Activated T-cell treated with anti-CD3 and anti-CD28 coated beads, Interleukin-2, amount 50 U/mL, for 24 hours (primary cell): ENCODE measurements around the gene OR8D4.
"Not testable (repeated sequence)": the region's sequence is repeated elsewhere in the genome, so short reads cannot be mapped to it uniquely, and the experiment has no call there.

Source experiments
- DNase-seq: peaks from one replicate; pipeline ENCODE4 v3.0.0-alpha.2; 2020
- H3K27ac Mint-ChIP-seq: 2 replicates; pipeline ENCODE4 v1.8.0; 2020; ENCODE audit warnings: mild to moderate bottlenecking, mixed read lengths
- H3K27me3 Mint-ChIP-seq: 2 replicates; pipeline ENCODE4 v1.8.0; 2020; ENCODE audit warnings: mixed read lengths
- H3K36me3 Mint-ChIP-seq: 2 replicates; pipeline ENCODE4 v1.8.0; 2020; ENCODE audit warnings: low read depth, mixed read lengths
- H3K4me1 Mint-ChIP-seq: 2 replicates; pipeline ENCODE4 v1.8.0; 2020; ENCODE audit warnings: low read depth, mixed read lengths
- H3K4me3 Mint-ChIP-seq: 2 replicates; pipeline ENCODE4 v1.8.0; 2020; ENCODE audit warnings: mild to moderate bottlenecking, moderate library complexity, mixed read lengths
- H3K9me3 Mint-ChIP-seq: 2 replicates; pipeline ENCODE4 v1.8.0; 2020; ENCODE audit warnings: mixed read lengths

The OR8D4 gene

DNA sequence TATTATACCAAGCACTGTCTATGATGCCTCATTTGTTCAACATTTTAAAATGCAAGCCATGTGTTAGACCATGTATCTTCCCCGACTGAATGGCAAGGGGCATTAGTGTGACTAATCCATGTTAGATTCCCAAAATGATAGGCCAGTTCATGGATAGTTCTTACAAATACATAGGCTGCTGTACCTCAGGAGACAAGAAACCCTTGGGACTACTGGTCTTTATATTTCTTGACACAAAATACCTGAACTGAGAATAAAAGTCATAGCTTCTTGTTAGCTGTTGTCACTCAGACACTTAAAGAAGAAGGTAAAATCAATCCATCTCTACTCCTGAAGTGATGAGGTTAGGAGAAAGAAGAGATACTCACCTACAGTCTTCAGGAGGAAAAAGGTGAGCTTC, at the start of gene OR8D4:
Gene OR8D4, plus strand, starts transcription at position 301 of the 400 bp plus-strand sequence. CDS start 4,265 bp downstream, outside the sequence.
- Mint-ChIP-seq H3K27me3 (no peaks in the 10 kb centered on the region), H3K4me3 (no peak within 1 kb of the TSS), H3K36me3 (no peaks in the 10 kb centered on the region), H3K27ac (no peak within 1 kb of the TSS), H3K4me1 (peaks cover 3% of the 10 kb centered on the region), H3K9me3 (no peaks in the 10 kb centered on the region)
- no peak for DNase-seq

DNA sequence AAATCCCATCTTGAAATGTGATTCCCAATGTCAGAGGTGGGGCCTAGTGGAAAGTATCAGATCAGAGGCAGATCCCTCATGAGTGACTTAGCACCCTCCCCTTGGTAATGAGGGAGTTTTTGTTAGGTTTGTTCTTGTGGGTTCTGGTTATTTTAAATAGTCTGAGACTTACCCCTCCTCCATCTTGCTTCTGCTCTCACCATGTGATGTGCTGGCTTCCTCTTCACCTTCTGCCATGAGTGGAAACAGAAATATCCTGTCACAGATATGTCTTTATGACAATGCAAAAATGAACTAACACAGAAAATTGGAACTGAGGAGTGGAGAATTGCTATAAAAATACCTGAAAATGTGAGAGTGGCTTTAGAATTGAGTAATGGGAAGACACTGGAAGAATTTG, 49.6 kb upstream of the OR8D4 start:
- Mint-ChIP-seq H3K27me3 (peaks cover 15% of the 10 kb centered on the region), H3K36me3 (no peaks in the 10 kb centered on the region), H3K4me3 (no peak overlapping the region), H3K27ac (no peak overlapping the region), H3K9me3 (peaks cover 2% of the 10 kb centered on the region), H3K4me1 (no peaks in the 10 kb centered on the region)
- no peak for DNase-seq

DNA sequence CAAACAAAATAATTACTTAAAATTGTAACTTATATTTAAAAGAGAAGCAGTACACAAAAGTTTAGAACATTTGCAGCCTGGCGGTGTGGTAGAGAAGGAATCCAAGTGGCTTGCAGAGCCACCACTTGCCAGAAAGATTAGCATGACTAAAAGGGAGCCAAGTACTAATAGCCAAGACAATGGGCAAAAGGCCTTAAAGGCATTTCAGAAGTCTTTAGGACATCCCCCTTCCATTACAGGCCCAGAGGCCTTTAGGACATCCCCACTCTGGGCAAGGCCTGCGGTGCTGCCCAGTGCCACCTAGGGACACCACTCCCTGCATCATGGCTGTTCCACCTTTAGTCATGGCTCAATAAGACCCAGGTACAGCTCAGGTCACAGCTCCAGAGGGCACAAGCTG, 48.9 kb upstream of the OR8D4 start:
- no peak overlapping the region for H3K27ac Mint-ChIP-seq
- H3K4me1 Mint-ChIP-seq: no peaks in the 10 kb centered on the region
- peaks cover 15% of the 10 kb centered on the region for H3K27me3 Mint-ChIP-seq
- H3K4me3 Mint-ChIP-seq: no peak overlapping the region
- peaks cover 2% of the 10 kb centered on the region for H3K9me3 Mint-ChIP-seq
- H3K36me3 Mint-ChIP-seq: no peaks in the 10 kb centered on the region
- no peak for DNase-seq

DNA sequence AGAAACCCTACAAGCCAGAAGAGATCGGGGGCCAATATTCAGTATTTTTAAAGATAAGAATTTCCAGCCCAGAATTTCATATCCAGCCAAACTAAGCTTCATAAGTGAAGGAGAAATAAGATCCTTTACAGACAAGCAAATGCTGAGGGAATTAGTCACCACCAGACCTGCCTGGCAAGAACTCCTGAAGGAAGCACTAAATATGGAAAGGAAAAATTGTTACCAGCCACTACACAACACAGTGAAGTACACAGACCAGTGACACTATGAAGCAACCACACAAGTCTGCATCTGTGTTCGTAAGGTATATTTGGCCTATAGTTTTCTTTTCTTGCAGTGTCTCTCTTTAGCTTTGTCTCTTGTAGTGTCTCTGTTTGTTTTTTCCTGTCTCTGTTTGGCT, 45.5 kb upstream of the OR8D4 start:
- no peak overlapping the region for H3K27ac Mint-ChIP-seq

DNA sequence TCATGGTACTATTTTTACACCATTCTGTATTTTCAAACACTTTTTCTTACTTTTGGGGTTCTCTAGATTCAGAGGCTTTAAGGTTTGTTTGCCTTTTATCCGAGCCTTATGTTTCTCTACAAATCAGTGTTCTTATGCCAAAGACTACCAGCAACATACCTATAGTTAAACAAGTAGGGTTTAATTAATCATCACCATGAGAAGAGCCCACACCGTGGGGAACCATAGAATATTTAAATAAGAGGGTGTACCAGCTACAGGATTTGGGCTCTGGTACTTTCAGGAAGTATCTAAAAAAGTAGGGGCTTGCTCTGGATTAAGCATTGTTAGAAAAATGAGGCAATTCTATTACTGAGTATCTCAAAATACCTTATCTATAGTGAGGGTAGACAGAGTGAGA, 42.2 kb upstream of the OR8D4 start:
- Mint-ChIP-seq H3K27me3 (no peaks in the 10 kb centered on the region), H3K4me1 (no peaks in the 10 kb centered on the region), H3K9me3 (no peaks in the 10 kb centered on the region), H3K27ac (no peak overlapping the region), H3K4me3 (no peak overlapping the region), H3K36me3 (no peaks in the 10 kb centered on the region)
- no peak for DNase-seq

More for the DNA sequence above, 45.5 kb upstream of the OR8D4 start:
- Mint-ChIP-seq H3K4me1 (no peaks in the 10 kb centered on the region), H3K4me3 (no peak overlapping the region), H3K36me3 (no peaks in the 10 kb centered on the region), H3K9me3 (peaks cover 2% of the 10 kb centered on the region), H3K27me3 (peaks cover 2% of the 10 kb centered on the region)
- DNase-seq: no peak

DNA sequence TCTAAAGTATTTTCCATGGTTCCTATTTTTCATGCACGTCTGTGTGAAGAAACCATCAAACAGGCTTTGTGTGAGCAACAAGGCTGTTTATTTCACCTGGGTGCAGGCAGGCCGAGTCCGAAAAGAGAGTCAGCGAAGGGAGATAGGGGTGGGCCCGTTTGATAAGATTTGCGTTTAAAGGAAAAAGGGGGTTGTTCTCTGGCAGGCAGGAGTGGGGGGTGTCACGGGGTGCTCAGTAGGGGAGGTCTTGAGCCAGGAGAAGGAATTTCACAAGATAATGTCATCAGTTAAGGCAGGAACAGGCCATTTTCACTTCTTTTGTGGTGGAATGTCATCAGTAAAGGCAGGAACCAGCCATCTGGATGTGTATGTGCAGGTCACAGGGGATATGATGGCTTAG, 36.7 kb upstream of the OR8D4 start:
- H3K4me1 Mint-ChIP-seq, H3K9me3 Mint-ChIP-seq, H3K36me3 Mint-ChIP-seq, H3K27ac Mint-ChIP-seq, H3K4me3 Mint-ChIP-seq, DNase-seq, H3K27me3 Mint-ChIP-seq: not testable (repeated sequence)

DNA sequence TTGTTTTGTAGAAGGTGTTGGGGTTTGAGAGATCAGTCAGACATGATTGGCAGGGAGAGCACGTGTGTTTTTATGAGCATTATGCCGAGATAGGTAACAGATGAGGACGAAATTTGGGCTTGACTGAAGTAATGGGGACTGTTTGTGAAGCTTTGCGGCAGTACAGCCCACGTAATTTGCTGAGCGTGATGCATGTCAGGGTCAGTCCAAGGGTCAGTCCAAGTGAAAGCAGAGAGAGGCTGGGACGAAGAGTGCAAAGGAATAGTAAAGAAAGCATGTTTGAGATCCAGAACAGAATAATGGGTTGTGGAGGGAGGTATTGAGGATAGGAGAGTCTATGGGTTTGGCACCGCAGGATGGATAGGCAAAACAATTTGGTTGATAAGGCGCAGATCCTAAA, 34.2 kb upstream of the OR8D4 start:
- H3K36me3 Mint-ChIP-seq, H3K4me3 Mint-ChIP-seq, H3K27me3 Mint-ChIP-seq, H3K4me1 Mint-ChIP-seq, H3K27ac Mint-ChIP-seq, DNase-seq, H3K9me3 Mint-ChIP-seq: not testable (repeated sequence)

DNA sequence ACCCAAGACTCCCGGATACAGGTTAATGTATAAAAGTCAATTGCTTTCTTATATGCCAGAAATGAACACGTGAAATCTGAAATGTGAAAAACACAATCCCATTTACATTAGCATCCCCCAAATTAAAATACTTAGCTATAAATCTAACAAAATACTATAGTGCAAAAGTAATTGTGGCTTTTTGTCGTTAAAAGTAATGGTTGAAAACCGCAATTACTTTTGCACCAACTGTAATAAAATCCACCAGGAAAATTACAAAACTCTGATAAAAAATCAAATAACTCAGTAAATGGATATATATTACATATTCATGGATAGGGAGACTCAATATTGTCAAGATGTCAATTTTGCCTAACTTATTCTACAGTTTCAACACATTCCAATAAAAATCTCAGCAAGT, 21.1 kb upstream of the OR8D4 start:
- Mint-ChIP-seq H3K9me3 (no peaks in the 10 kb centered on the region), H3K4me3 (no peak overlapping the region), H3K27me3 (peaks cover 7% of the 10 kb centered on the region), H3K4me1 (no peaks in the 10 kb centered on the region), H3K36me3 (no peaks in the 10 kb centered on the region), H3K27ac (no peak overlapping the region)
- DNase-seq: no peak

DNA sequence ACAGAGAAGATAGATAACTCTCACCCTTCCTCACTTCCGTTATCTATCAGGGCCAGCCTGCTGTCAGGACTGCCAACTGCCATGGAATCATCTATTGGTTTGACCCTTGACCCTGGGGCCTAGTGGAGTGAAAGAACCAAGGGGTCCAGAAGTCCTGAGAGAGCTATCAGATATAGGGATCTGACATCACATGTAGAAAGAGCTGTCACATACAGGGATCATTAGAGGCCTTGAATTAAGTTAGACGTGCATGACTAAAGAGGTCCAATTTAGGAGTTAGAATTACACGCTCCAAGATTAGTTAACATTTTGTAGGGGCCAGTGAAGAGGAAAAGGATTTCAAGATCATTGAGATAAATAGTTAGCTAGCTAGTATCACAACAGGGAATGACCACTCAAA, 16.4 kb upstream of the OR8D4 start, which contains the start of gene TMEM225:
Gene TMEM225, minus strand, starts transcription at position 101 of the 400 bp plus-strand sequence. CDS start 245 bp downstream, outside the sequence.
- Mint-ChIP-seq H3K4me3 (no peak within 1 kb of the TSS), H3K4me1 (no peaks in the 10 kb centered on the region), H3K36me3 (no peaks in the 10 kb centered on the region), H3K27ac (no peak within 1 kb of the TSS), H3K27me3 (no peaks in the 10 kb centered on the region), H3K9me3 (no peaks in the 10 kb centered on the region)
- DNase-seq: no peak

DNA sequence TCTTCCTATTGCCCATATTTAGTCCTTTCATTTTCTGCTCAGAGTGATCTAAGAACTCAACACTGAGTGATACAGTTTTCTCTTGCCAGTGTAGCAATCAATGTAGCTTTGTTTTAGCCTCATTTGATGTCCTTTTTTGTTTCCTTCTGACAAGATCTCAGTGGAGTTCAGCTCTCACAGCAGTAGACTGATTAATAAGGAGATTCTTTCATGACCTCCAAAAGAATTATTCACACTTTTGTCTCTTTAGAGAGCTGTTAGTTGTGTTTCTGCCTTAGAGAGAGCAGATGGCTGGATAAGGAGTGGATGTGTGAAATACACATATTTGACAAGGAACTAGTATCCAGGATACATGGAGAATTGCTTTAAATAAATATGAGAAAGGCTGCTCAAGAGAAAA, 9.9 kb upstream of the OR8D4 start:
- Mint-ChIP-seq H3K27ac (no peak overlapping the region), H3K36me3 (no peaks in the 10 kb centered on the region), H3K4me1 (no peaks in the 10 kb centered on the region), H3K27me3 (peaks cover 2% of the 10 kb centered on the region), H3K4me3 (no peak overlapping the region), H3K9me3 (no peaks in the 10 kb centered on the region)
- DNase-seq: no peak

DNA sequence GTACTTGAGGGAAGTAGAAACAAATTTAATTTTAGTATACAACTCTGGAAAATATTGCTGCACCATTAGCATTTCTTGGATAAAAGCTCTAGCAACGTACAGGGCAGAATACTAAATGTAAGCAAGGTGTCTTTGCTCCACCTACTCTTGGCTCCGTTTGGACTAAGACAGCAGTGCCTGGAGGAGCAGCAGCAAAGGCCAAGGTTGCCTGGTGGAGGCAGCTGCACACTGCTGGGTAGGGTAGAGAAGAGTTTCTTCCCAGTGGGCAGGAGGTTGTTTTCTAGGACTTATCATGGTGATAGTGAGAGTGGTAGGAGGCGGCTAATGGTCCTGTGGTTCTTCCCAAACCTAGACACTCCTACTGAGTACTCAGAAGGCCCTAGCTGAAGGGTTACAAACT, 2.2 kb upstream of the OR8D4 start:
- Mint-ChIP-seq H3K27me3 (no peaks in the 10 kb centered on the region), H3K9me3 (no peaks in the 10 kb centered on the region), H3K4me3 (no peak overlapping the region), H3K36me3 (no peaks in the 10 kb centered on the region), H3K4me1 (peaks cover 3% of the 10 kb centered on the region), H3K27ac (no peak overlapping the region)
- DNase-seq: no peak

DNA sequence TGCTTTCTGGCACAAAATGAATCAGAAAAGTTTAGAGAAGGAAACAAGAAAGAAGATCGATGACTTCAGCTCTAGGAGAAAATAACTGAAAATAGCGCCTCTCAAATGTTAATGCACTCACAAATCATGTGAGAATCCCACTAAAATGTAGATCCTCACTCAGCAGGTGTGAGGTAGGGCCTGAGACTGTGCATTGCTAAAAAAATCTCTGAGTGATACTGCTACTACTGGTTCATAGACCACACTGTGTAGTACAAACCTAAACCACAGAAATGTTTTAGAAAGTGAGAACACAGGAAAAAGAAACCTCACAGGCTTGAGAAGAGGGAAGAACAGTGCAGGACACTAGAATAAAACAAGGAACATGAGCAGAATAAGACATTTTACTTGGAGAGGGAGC, 2.0 kb downstream of the OR8D4 start:
- H3K4me3 Mint-ChIP-seq: no peak overlapping the region
- no peaks in the 10 kb centered on the region for H3K9me3 Mint-ChIP-seq
- H3K27ac Mint-ChIP-seq: no peak overlapping the region
- DNase-seq: no peak
- no peaks in the 10 kb centered on the region for H3K27me3 Mint-ChIP-seq
- H3K36me3 Mint-ChIP-seq: no peaks in the 10 kb centered on the region
- H3K4me1 Mint-ChIP-seq: peaks cover 3% of the 10 kb centered on the region

DNA sequence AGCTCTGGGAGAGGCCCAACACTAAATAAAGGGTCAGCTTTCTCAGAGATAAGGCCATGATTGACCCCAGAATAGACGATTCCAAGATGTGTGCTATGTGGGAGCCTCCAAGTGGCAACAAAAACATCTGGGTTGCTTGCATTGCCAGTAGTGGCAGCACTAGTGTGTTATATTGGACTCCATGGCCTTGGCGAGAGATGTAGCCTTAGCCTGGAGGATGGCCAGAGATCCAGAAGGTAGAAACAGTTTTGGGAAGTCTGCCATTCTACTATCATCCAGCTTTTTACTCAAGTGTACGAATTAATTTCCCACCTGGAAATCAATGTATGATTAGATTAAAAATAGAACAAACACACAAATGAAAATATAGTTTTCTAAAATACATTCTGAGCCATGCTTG, 3.0 kb downstream of the OR8D4 start:
- H3K4me1 Mint-ChIP-seq: peaks cover 3% of the 10 kb centered on the region

DNA sequence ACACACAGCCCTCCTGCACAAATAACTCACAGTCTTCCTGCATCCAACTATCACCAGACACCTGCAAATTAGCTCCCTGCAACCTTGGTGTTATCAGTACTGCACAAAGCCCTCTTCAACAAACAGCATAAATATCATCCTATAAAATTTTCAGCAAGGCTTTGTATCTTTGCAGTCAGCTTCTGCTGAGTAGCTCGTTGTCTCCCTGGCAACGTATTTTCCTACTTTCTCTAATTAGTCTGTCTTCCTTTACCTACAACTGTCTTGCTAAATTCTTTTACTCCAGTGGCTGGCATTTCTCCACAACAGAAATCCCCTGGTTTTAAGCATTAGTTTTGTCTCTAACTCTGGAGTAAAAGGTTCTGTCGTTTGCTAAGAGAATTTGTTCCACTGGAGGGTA, 3.9 kb downstream of the OR8D4 start:
- peaks cover 3% of the 10 kb centered on the region for H3K4me1 Mint-ChIP-seq
- no peaks in the 10 kb centered on the region for H3K36me3 Mint-ChIP-seq
- no peaks in the 10 kb centered on the region for H3K27me3 Mint-ChIP-seq
- H3K4me3 Mint-ChIP-seq: no peak overlapping the region
- no peak for DNase-seq
- H3K27ac Mint-ChIP-seq: no peak overlapping the region
- H3K9me3 Mint-ChIP-seq: no peaks in the 10 kb centered on the region

More for the DNA sequence above, 3.0 kb downstream of the OR8D4 start:
- H3K27ac Mint-ChIP-seq: no peak overlapping the region
- no peaks in the 10 kb centered on the region for H3K36me3 Mint-ChIP-seq
- no peak overlapping the region for H3K4me3 Mint-ChIP-seq
- H3K9me3 Mint-ChIP-seq: no peaks in the 10 kb centered on the region
- DNase-seq: no peak
- H3K27me3 Mint-ChIP-seq: no peaks in the 10 kb centered on the region

DNA sequence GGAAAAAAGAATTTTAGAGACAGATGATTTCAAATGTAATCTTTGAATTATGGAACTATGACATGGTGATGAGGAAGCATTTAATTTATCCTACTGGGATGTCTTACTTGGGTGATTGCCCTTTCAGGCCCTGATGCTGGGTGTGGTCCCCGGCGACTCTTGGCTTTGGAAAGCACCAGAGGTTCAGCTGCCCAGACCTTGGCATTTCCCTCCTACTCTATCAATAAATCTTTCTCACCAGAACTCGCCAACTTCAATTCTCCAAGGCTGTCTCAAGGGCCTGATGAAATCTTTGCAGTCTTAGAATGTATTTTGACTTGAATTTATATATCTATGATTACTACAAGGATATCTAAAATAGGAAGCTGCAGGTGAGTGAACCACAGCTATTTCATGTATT, 19.0 kb downstream of the OR8D4 start:
- Mint-ChIP-seq H3K27ac (no peak overlapping the region), H3K27me3 (no peaks in the 10 kb centered on the region), H3K36me3 (no peaks in the 10 kb centered on the region), H3K4me1 (no peaks in the 10 kb centered on the region), H3K9me3 (no peaks in the 10 kb centered on the region), H3K4me3 (no peak overlapping the region)
- no peak for DNase-seq

DNA sequence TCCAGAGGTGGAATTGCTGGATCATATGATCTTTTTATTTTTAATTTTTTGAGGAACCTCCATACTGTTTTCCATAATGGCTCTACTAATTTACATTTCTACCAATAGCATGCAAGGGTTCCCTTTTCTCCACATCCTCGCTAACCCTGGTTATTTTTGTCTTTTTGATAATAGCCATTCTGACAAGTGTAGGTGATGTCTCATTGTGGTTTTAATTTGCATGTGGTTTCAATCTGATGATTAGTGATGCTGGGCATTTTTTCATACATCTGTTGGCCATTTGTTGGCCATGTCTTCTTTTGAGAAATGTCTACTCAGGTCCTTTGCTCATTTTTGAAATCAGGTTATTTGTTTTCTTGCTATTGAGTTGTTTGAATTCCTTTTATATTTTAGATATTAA, 22.1 kb downstream of the OR8D4 start:
- no peak overlapping the region for H3K4me3 Mint-ChIP-seq
- no peak for DNase-seq
- H3K27ac Mint-ChIP-seq: no peak overlapping the region
- no peaks in the 10 kb centered on the region for H3K27me3 Mint-ChIP-seq
- no peaks in the 10 kb centered on the region for H3K36me3 Mint-ChIP-seq
- H3K4me1 Mint-ChIP-seq: no peaks in the 10 kb centered on the region
- no peaks in the 10 kb centered on the region for H3K9me3 Mint-ChIP-seq
